Islet precursor cell (in vitro differentiated cells): ENCODE results near the gene RAB7A.

Experiments
- DNase-seq: peaks from one replicate; pipeline ENCODE4 v3.0.0-alpha.2; 2018

Gene RAB7A

DNA sequence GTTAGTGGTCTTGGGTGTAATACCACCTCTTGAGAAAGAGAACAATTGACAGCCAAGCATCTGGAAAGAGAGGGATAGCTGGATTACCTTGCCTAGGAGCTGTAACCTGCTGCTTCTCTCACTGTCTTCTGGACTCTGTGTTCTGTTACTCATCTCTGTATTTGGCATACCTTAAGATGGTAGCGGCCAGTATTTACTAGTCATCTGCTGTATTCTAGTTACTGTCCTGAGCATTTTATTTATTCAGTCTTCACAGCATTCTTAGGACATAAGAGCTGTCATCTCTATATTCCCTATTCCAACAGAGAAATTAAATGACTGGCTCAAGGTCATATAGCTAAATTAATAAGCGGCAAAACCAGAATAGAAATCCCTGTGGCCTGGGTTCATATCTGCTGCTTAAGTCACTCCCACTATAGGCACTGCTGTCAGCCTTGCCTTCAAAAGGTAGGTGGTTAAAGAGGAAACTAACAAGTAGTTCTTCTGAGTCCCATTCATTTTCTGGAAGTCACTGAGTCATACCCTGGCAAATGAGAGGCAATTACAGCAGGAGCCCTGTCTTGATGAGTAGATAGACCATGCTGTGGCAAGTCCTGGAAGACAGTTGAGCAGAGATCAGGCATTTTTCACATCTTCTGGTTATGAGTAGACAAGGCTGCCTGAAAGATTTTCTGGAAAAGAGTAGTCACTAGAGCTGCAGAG is 68.2 kb downstream of the RAB7A start:
- peak; percentile 83 for DNase-seq

DNA sequence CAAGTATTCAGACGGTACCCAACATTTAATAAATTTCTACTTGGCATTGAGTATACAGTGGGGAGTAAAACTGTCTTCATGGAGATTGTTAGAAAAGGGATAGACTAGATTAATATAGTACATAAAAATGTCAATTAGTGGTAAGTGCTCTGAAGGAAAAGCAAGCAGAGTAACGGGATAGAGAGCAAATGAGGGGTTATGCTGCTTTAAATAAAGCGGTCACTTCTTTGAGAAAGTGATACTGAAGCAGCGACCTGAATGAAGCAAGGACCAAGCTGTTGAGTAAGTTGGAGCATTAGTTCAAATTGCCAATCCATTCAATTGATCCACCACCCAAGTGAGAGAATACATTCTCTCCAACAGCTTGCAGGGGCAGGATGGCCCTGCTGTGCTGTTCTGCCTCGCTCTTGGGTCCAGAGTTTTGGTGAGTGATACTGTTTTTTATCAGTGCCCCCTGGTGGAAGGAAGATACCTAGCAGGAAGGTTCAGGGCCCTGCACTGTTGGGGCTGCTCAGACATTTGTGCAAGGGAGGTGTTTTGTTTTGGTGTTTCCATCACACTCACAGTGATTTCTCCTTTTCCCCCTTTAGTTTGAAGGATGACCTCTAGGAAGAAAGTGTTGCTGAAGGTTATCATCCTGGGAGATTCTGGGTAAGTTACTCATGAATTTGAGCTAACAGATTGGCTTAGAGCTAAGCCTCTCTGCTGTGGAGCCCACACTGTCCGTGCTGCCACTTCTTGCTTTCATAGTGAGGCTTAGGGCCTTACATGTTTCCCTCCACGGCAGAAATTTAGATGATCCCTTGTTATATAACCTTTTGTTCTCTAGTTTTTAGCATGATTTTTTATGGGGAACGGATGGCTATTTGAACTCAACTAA is 69.0 kb downstream of the RAB7A start:
- peak; percentile 79 for DNase-seq

DNA sequence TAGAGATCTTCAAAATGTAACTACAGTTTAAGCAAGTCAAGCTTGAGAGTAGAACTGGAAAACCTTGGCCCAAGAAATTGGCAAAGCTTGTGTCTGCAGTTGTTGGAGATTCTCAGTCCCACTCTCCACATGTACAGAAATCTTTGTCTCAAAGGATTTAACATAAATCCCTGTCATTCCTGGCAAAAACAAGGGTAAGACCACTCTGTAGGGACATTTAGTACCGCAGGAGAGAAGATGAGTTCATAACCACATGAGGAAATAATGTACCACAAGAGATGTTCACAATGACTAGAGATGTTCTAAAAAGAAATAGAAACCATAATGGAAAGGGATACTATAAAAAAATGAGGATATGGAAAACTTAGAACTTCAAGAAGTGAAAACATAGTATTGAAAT is 73.7 kb downstream of the RAB7A start:
- no peak for DNase-seq

DNA sequence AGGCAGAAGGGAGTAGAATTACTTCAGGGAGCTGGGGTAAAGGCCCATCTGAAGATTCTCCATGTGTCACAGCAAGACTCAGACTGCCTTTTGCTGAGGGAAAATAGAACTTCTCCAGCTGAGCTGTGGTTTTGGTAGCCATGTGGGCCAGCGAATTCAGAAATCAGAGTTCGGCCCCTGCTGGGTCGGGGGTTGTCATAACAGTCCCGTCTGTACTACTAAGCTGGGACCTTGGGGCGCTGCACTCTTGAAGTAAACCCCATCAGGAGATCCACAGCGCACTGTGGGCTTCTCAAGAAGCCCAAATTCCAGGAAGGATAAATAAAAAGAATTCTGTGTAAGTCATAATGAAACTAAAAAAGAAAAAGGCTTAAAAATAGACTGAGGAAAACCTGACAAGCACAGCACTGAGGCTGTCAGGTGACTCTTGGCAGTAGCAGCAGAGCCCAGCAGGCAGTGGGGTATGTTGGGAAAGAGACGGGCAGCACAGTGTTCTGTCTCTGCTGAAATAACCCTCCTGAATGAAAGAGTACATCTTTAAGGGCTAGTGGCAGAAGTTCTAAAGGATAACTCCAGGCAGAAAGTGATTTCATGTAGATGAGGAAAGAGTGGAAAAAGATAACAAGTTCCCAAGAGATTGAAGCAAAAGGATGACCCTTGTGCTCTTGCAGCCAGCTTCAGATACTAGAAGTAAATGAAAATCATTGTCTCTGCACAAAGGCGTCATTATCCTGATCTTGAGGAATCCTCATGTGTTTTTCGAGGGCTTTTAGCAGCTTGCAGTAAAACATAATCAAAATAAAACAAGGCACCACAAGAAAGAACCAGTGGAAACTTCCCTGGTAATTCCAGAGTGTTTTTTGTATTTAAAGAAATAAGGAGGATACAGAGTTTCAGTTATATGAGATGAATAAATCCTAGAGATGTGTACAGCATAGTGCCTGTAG is 74.5 kb downstream of the RAB7A start:
- DNase-seq, result no peak

DNA sequence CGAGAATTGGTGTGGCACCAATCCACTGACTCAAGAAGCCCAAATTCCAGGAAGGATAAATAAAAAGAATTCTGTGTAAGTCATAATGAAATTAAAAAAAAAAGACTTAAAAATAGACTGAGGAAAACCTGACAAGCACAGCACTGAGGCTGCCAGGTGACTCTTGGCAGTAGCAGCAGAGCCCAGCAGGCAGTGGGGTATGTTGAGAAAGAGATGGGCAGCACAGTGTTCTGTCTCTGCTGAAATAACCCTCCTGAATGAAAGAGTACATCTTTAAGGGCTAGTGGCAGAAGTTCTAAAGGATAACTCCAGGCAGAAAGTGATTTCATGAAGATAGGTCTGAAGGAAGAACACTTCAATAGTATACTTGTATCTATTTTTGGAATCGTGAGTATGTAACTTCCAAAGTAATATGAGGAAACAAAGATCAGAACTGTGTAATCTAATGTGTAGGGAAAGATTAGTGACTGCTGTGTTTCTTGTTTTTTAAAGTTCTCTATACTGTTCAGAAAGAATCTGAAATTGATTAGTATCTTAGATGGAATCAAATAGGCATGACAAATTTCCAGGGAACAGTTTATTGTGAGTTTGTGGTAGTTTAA is 75.9 kb downstream of the RAB7A start:
- DNase-seq, result no peak

DNA sequence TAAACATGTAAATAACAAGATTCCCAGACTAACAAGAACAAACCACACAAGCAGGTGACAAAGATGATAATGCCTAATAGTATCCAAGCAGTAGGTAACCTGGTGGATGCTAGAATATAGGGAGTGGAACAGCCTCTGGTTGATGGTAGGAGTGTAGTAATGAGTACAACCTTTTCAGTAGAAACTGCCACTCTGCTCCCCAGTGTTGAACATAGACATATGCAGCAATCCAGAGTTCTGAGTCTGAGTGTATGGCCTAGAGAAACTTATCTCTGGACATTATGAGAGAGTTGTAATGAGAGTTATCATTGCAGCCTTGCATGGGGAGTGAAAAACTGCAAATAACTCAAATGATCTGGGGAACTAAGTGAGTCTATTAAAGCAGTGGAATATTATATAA is 77.3 kb downstream of the RAB7A start:
- no peak for DNase-seq

DNA sequence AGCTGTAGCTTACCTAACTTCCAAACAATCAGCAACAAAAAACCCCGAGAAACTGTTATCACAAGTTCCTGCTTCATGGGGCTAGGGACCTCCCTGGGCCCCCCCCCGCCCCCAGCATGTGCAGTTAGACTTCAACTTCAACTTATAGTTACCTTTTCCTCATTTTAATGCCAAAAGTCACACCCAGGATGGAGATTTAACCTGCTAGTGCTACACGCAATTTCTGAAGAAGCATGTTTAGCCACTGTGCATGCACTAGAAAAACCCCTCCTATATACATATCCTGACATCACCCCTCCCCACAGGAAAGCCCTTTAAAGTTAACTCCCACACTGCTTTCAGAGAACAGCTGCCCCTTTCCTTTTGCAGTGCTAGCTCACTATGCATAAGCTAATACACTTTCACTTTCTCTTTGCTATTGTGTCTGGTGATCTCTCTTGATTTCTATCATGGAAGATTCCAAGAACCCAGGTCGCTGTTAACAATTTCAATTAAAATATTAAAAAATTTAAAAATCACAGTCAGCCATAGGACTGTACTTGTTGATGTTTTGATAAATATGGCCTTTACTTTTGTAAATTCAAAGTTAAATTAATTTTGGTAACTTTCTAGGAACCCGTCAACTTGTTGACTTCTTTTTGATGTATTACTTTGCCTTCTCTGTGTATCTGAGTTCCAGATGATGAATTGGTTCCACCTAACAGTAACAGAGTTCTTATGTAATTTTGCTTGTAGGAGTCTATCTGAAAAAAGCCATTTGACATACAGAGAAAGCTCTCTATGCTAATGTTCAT is 78.2 kb downstream of the RAB7A start:
- no peak for DNase-seq

DNA sequence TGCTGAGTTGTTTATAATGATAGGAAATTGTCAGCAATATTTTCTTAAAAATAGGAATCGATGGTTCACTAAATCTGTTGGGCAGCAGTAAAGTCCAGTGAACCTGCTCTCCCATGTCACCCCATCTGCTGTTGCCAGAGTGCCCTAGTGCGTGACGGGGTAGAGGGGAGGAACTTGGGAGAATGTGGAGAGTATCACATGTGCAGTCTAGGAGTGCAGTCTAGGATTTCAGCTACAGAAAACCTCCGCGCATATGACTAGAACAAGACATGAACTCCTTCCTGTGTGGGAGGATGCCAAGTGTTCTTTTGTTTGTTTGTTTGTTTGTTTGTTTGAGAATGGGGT is 78.8 kb downstream of the RAB7A start:
- DNase-seq, result no peak

DNA sequence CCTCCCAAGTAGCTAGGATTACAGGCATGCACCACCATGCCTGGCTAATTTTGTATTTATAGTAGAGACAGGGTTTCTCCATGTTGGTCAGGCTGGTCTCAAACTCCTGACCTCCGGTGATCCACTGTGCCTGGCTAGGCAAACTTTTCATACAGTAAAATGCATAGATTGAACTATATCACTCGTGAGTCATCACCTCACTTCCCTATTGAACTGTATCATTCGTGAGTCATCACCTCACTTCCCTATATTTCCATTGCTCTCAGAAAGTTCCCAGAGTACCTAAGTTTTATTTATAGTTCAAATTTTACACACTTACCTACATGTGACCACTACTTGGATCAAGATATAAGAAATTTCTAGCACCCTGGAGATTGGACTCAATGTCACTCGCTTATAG is 79.8 kb downstream of the RAB7A start:
- DNase-seq, result no peak

DNA sequence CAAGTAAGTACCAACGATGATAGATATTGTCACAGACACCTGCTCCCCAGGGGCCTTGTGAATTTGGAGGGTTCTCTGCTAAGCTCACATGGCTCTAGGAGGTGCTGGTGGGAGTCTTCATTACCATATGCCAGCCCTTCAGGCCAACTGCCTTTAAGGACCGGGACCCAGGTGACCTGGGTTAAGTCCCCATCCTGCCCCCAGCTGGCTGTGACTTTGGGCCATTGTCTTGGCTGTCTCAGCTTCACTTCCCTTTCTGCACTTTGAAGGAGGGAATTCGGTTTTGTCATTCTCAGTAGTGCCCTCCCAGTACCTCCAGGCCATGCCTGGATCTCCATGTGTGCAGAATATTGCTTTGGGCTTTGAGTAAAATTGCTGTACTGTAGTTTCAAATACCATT is 80.6 kb downstream of the RAB7A start:
- DNase-seq, result no peak

DNA sequence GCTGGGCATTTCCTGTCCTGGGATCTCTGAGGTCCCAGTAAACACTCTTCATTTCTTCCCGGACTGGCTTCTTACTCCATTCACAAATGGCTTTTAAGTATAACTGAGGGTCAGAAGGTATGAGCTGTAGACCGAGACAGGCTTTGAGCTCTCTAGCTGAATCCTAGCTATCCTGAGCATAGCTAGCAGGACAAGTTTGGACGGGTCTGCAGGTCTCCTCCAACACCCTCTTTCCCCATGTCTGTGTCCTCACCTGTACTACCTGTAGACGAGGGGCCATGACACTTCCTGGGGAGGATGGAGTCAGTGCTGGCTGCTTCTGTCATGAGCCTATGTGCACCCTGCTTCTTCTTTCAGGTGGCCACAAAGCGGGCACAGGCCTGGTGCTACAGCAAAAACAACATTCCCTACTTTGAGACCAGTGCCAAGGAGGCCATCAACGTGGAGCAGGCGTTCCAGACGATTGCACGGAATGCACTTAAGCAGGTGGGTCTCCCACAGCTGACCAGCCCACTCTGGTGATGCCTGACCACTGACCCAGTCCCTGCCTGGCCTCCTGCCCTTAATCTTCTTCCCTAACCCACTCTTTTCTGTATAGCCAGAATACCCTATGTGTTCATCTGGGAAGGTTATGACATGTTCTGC is 81.3 kb downstream of the RAB7A start:
- no peak for DNase-seq

DNA sequence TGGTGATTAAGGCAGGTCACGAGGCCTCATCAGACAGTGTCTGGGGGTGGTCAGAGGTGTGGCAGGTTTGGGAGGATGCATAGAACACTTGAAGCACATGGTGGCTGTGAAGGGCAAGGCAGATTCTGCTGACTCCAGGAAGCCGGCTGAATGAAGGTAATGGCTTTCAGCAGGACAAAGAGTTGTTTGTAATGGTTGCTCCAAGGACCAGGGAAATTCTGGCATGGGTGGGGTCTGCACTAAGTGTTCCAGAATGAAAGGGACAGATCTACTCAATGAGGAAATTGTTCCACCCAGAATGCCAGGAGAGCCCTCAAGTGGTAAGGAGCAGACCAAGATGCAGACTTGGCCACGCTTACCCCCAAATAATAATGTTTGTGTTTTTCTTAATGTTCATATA is 82.7 kb downstream of the RAB7A start:
- DNase-seq, result peak; percentile 82

DNA sequence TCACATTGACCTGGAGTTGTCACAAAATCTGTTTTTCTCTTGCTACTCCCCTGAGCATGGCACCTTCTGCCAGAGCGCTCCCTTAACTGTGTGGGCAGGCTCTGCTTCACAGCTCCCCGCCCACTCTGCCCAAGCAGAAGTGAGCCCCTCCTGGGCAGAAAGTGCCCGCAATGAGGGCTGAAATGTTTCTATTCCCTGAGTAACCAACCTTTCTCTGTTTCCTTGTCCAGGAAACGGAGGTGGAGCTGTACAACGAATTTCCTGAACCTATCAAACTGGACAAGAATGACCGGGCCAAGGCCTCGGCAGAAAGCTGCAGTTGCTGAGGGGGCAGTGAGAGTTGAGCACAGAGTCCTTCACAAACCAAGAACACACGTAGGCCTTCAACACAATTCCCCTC is 87.1 kb downstream of the RAB7A start:
- DNase-seq, result no peak

DNA sequence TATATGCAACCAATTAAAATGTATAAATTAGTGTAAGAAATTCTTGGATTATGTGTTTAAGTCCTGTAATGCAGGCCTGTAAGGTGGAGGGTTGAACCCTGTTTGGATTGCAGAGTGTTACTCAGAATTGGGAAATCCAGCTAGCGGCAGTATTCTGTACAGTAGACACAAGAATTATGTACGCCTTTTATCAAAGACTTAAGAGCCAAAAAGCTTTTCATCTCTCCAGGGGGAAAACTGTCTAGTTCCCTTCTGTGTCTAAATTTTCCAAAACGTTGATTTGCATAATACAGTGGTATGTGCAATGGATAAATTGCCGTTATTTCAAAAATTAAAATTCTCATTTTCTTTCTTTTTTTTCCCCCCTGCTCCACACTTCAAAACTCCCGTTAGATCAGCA is 88.1 kb downstream of the RAB7A start:
- DNase-seq, result no peak

DNA sequence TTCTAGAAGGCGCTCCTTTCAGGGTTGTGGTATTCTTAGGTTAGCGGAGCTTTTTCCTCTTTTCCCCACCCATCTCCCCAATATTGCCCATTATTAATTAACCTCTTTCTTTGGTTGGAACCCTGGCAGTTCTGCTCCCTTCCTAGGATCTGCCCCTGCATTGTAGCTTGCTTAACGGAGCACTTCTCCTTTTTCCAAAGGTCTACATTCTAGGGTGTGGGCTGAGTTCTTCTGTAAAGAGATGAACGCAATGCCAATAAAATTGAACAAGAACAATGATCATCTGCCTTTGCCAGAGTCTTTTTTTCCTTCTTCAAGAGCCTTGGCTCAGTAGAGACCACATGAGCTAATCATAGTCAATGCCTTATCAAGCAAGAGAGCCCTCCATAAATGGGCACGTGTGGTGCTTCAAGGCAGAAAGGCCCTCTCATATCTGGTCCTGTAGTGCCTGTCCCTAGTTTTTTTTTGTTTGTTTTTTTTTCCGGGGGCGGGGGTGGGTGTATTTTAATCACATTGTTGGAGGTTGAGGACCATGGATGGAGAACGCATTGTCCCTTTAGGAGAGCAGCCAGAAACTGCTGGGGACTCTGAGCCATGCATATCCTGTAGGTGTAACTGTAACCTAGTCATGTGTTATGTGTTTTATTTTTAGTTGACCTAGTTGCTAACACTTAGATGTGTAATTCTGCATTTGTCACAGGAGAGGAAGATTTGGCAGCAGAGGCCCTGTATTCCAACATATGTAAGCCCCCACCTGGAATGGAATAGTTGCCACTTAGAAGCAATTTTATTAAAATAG is 88.7 kb downstream of the RAB7A start:
- DNase-seq, result no peak

DNA sequence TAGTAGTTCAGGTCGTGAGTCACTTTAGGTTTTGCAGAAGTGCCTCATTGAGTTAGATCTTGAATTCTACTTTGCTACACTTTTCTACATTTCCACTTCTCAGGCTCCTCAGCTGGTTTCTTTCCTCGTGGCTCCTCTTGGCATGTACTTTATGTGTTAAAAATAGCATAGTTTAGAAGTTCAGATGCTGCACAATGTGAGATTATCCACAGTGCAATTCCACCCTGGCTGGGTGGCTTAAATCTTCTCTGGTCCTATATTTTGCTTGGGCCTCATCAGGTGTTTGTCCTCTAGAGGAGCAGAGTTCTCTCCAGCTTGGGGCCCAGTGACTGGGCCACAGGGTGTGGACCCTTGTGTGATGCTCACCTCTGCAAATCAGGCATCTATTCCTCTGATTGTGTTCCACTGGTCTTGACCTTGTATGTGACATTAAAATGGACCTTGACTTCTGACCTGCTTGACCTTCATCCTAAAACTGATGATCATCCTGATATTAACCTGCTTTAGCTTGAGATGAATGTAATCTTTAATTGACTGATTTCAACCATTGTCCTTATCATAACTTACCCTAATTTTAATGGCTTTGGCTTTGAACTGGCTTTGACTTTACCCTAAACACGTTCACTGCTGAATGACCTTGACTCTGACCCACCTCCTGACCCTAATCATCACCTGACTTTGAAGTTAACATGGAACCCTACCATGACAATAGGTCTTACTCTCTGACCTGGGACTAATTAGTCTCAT is 89.5 kb downstream of the RAB7A start:
- no peak for DNase-seq

DNA sequence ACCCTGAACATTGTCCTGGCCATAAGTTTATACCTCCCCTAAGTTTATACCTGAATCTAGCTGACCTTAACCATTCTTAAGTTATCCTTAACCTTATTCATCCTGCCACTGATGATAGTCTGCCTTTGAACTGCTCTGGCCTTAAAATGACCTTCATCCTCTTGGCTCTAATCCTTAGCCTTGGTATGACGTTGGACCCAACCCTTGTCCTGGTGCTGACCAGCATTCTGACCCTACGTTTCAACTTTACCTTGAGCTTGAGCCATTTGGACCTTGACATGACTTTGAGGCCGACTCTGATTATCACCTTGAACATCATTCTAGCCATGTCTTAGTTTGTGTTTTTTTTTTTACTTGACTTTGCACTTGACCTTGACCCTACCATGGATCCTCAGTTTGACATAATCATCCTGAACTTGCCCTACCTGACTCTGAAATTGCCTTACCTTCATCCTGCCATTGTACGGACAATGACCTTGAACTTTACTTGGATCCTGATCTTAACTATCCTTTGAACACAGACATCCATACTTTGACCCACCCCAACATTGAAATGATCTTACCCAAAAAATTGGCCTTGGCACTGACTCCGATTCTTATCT is 92.3 kb downstream of the RAB7A start:
- DNase-seq, result no peak

DNA sequence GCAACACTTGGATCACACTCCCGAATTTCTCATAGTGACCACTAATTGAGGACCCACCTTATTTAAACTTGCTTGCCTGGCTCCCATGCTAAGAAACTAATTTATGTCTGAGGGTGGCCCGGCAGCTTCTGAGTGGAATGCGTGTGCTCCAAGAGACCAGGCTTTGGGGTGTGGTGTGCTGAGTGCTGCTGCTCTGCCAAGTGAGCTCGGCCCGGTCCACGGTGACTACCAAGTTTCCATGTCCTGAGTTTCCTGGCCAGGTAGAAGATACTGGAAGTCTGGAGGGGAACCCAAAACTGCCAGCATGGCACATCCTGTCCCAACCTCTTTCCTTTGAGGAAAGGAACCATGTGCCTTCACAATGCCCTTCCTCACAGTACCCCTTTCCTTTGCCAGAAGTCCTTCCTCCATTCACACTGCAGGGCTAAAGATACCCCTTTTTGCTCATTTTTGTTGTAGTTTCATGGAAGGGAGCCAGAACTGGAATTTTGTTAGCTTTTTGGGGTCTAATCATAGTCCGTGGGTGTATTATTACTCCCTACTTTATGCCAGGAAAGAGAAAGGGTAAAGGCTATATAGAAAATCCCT is 94.4 kb downstream of the RAB7A start:
- DNase-seq, result no peak

DNA sequence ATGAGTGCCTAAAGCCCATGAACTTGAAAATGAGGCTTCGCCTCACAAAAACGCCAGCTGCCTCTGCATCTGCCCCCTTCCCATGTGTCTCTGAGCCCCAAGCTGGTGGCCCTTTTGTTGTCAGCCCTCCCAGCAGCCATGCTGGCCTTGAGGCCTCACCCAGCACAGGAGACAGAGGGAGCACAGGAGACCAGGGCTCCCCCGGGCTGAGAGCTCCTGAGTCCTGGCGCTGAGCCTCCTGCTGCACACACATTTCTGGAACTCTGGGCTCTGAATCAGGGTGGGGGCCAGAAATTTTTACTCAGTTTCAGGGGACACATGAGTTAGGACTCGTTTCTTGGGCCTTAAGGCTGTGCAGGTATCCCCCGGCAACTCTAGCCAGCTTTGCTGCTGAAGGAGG is 97.0 kb downstream of the RAB7A start:
- no peak for DNase-seq
